H1 (cell line): ENCODE data around the gene CDADC1. TPM values are rescaled to one million over a fixed set of nuclear protein-coding genes. Genes with fewer than 3 reads are reported as not detected.

Experiments
- CTCF ChIA-PET: fragments of 300-600 bp; sonication (Branson Sonifier 250); formaldehyde crosslinking; loops from one replicate; lab custom pipeline; 2021; ENCODE audit not compliant: partially characterized antibody; lab: Charles Lee
- POLR2A ChIA-PET: fragments of 300-600 bp; sonication (Branson Sonifier 250); formaldehyde crosslinking; loops from one replicate; lab custom pipeline; 2021; ENCODE audit warnings: inconsistent platforms; ENCODE audit not compliant: partially characterized antibody; lab: Charles Lee
- DNase-seq, 2 experiments: peaks; one replicate each; pipeline versions ENCODE4 v3.0.0 to v3.0.0-alpha.2; 2010 to 2022; ENCODE audit warnings: low spot score in 2 of 2, low read depth in 1 of 2, mixed read lengths in 1 of 2
- FAIRE-seq: peaks from 2 replicates; lab custom pipeline; 2011; peaks lifted over from hg19 to GRCh38; lab: Jason Lieb, UNC
- H2AFZ ChIP-seq: 2 replicates; pipeline ENCODE4 v1.8.1; 2012; ENCODE audit warnings: low read length, inconsistent platforms
- H2AK5ac ChIP-seq: 2 replicates; pipeline ENCODE4 v1.6.1; 2013; ENCODE audit warnings: low read depth, low read length
- H2BK120ac ChIP-seq: replicated peaks from 2 replicates; pipeline ENCODE3; 2013; ENCODE audit warnings: low read depth, low read length, inconsistent platforms
- H2BK12ac ChIP-seq: 2 replicates; pipeline ENCODE4 v1.6.1; 2013; ENCODE audit warnings: low read depth, low read length
- H2BK15ac ChIP-seq: 2 replicates; pipeline ENCODE4 v1.6.1; 2013; ENCODE audit warnings: low read length
- H2BK20ac ChIP-seq: 2 replicates; pipeline ENCODE4 v1.6.1; 2013; ENCODE audit warnings: low read length
- H2BK5ac ChIP-seq: 2 replicates; pipeline ENCODE4 v1.6.1; 2013; ENCODE audit warnings: low read depth, low read length
- H3K14ac ChIP-seq: 2 replicates; pipeline ENCODE4 v1.6.1; 2013; ENCODE audit warnings: inconsistent platforms; ENCODE audit not compliant: insufficient read length
- H3K18ac ChIP-seq: 2 replicates; pipeline ENCODE4 v1.6.1; 2013; ENCODE audit warnings: low read length; ENCODE audit errors: extremely low read depth
- H3K23ac ChIP-seq: 2 replicates; pipeline ENCODE4 v1.6.1; 2013; ENCODE audit warnings: inconsistent platforms; ENCODE audit not compliant: insufficient read length
- H3K23me2 ChIP-seq: 2 replicates; pipeline ENCODE4 v1.6.1; 2013; ENCODE audit warnings: low read depth, low read length
- H3K27ac ChIP-seq: 2 replicates; pipeline ENCODE4 v1.6.1; 2011; ENCODE audit warnings: low read depth, low read length, inconsistent platforms
- H3K27me3 ChIP-seq, 4 experiments: replicated peaks in 1 of 4; 1 replicate in 1 of 4; 2 replicates in 3 of 4; pipeline versions ENCODE4 v1.6.1 to v1.8.1; 2011 to 2013; ENCODE audit warnings: low read length in 3 of 4, mild to moderate bottlenecking in 3 of 4, inconsistent platforms in 2 of 4, mixed read lengths in 2 of 4, moderate library complexity in 1 of 4; ENCODE audit not compliant: control insufficient read depth in 3 of 4, insufficient read depth in 3 of 4; ENCODE audit errors: extremely low read depth in 1 of 4
- H3K36me3 ChIP-seq, 4 experiments: 2 replicates each; pipeline versions ENCODE4 v1.6.1 to v1.8.1; 2011 to 2013; ENCODE audit warnings: mild to moderate bottlenecking in 4 of 4, low read length in 3 of 4, moderate library complexity in 2 of 4, control low read depth in 1 of 4, inconsistent platforms in 1 of 4; ENCODE audit not compliant: insufficient read depth in 4 of 4, control insufficient read depth in 2 of 4
- H3K4ac ChIP-seq: replicated peaks from 2 replicates; pipeline ENCODE3; 2013; ENCODE audit warnings: low read length, low read depth, mixed read lengths, inconsistent platforms; ENCODE audit not compliant: insufficient read length
- H3K4me1 ChIP-seq, 4 experiments: replicated peaks in 1 of 4; 1 replicate in 1 of 4; 2 replicates in 3 of 4; pipeline versions ENCODE4 v1.6.1 to v1.8.1; 2011 to 2013; ENCODE audit warnings: low read length in 3 of 4, inconsistent platforms in 2 of 4, mixed read lengths in 1 of 4; ENCODE audit not compliant: insufficient read depth in 4 of 4, control insufficient read depth in 3 of 4
- H3K4me2 ChIP-seq, 2 experiments: 2 replicates each; pipeline versions ENCODE4 v1.6.1 to v1.8.1; 2011 to 2013; ENCODE audit warnings: low read depth in 2 of 2, low read length in 2 of 2, control low read depth in 1 of 2, inconsistent platforms in 1 of 2, mild to moderate bottlenecking in 1 of 2; ENCODE audit not compliant: insufficient read depth in 1 of 2
- H3K4me3 ChIP-seq, 4 experiments: fragments of 200-600, 300-600 bp in 1 of 4; sonication (generic), shearing (Covaris generic), sonication (Bioruptor Twin) in 1 of 4; 2 replicates each; pipeline versions ENCODE4 v1.5.1 to v1.8.1; 2011 to 2016; ENCODE audit warnings: low read length in 4 of 4, low read depth in 3 of 4, control low read depth in 2 of 4, inconsistent platforms in 2 of 4, mild to moderate bottlenecking in 2 of 4, mixed read lengths in 1 of 4, moderate library complexity in 1 of 4; ENCODE audit not compliant: insufficient read depth in 2 of 4; ENCODE audit errors: extremely low read depth in 1 of 4
- H3K56ac ChIP-seq: replicated peaks from 2 replicates; pipeline ENCODE3; 2013; ENCODE audit warnings: low read depth, mild to moderate bottlenecking, mixed read lengths, low read length, inconsistent platforms; ENCODE audit not compliant: insufficient read length
- H3K79me1 ChIP-seq: 2 replicates; pipeline ENCODE4 v1.6.1; 2013; ENCODE audit warnings: low read depth, low read length, control low read depth
- H3K79me2 ChIP-seq, 2 experiments: 2 replicates each; pipeline versions ENCODE4 v1.6.1 to v1.8.1; 2012 to 2013; ENCODE audit warnings: low read length in 2 of 2, mild to moderate bottlenecking in 2 of 2, inconsistent platforms in 1 of 2; ENCODE audit not compliant: insufficient read depth in 2 of 2, control insufficient read depth in 1 of 2
- H3K9ac ChIP-seq, 4 experiments: replicated peaks in 1 of 4; 1 replicate in 1 of 4; 2 replicates in 3 of 4; pipeline versions ENCODE4 v1.6.1 to v1.8.1; 2011 to 2013; ENCODE audit warnings: low read depth in 3 of 4, low read length in 3 of 4, control low read depth in 2 of 4, mild to moderate bottlenecking in 2 of 4, moderate library complexity in 2 of 4, inconsistent platforms in 1 of 4; ENCODE audit errors: extremely low read depth in 1 of 4
- H3K9me3 ChIP-seq, 2 experiments: 2 replicates each; pipeline versions ENCODE4 v1.6.1 to v1.8.1; 2012 to 2013; ENCODE audit warnings: mild to moderate bottlenecking in 2 of 2, moderate library complexity in 2 of 2, control low read depth in 1 of 2, inconsistent platforms in 1 of 2, low read depth in 1 of 2, low read length in 1 of 2, mixed read lengths in 1 of 2; ENCODE audit not compliant: insufficient read depth in 2 of 2
- H4K20me1 ChIP-seq, 2 experiments: replicated peaks in 1 of 2; 2 replicates each; pipeline versions ENCODE3 to v1.8.1; 2011 to 2013; ENCODE audit warnings: inconsistent platforms in 2 of 2, low read length in 2 of 2, mild to moderate bottlenecking in 1 of 2; ENCODE audit not compliant: insufficient read depth in 2 of 2, control insufficient read depth in 1 of 2
- H4K5ac ChIP-seq: 2 replicates; pipeline ENCODE4 v1.6.1; 2013; ENCODE audit warnings: low read length, low read depth, mixed read lengths, inconsistent platforms; ENCODE audit not compliant: insufficient read length
- H4K8ac ChIP-seq: 2 replicates; pipeline ENCODE4 v1.8.0; 2013; ENCODE audit warnings: mild to moderate bottlenecking, moderate library complexity, low read length, inconsistent platforms; ENCODE audit not compliant: insufficient read depth; ENCODE audit errors: extremely low read depth
- H4K91ac ChIP-seq: replicated peaks from 2 replicates; pipeline ENCODE3; 2013; ENCODE audit warnings: low read length, mixed read lengths, inconsistent platforms; ENCODE audit not compliant: insufficient read length
- ASH2L ChIP-seq: fragments of 200-600, 300-600 bp; sonication (generic); IDR thresholded peaks from one replicate; pipeline ENCODE4 v1.7.1; 2017; ENCODE audit warnings: low read length
- ATF2 ChIP-seq: IDR thresholded peaks from 2 replicates; pipeline ENCODE4 v1.6.1; 2012; ENCODE audit warnings: low read length, inconsistent platforms
- CREB1 ChIP-seq: IDR thresholded peaks from 2 replicates; pipeline ENCODE4 v1.6.1; 2012; ENCODE audit warnings: inconsistent platforms
- HDAC6 ChIP-seq: IDR thresholded peaks from one replicate; pipeline ENCODE4 v1.7.1; 2012; ENCODE audit warnings: low read depth, mild to moderate bottlenecking, inconsistent platforms, low read length, moderate library complexity
- MAFK ChIP-seq: IDR thresholded peaks from 2 replicates; pipeline ENCODE4 v1.6.1; 2012; ENCODE audit warnings: low read depth, mild to moderate bottlenecking, improper control_type of control experiment, low read length
- MAX ChIP-seq: IDR thresholded peaks from 2 replicates; pipeline ENCODE4 v1.6.1; 2012; ENCODE audit warnings: inconsistent platforms
- POU5F1 ChIP-seq: IDR thresholded peaks from 2 replicates; pipeline ENCODE4 v1.6.1; 2011; ENCODE audit warnings: low read depth, mild to moderate bottlenecking, low read length, moderate library complexity
- RAD21 ChIP-seq, 2 experiments: IDR thresholded peaks in 1 of 2; conservative IDR thresholded peaks in 1 of 2; 2 replicates each; pipeline ENCODE4 v1.6.1; 2011; ENCODE audit warnings: low read depth in 2 of 2, low read length in 2 of 2, improper control_type of control experiment in 1 of 2, inconsistent platforms in 1 of 2, mild to moderate bottlenecking in 1 of 2, moderate library complexity in 1 of 2
- SAP30 ChIP-seq: fragments of 300-600 bp; sonication (generic); IDR thresholded peaks from 2 replicates; pipeline ENCODE4 v1.7.1; 2012; ENCODE audit warnings: low read length, moderate library complexity, mild to moderate bottlenecking, inconsistent platforms; ENCODE audit not compliant: insufficient read depth, insufficient replicate concordance
- SP2 ChIP-seq: IDR thresholded peaks from 2 replicates; pipeline ENCODE4 v1.6.1; 2012; ENCODE audit warnings: mild to moderate bottlenecking, low read length, inconsistent platforms
- SUZ12 ChIP-seq: fragments of 200-600 bp; sonication (generic); IDR thresholded peaks from 2 replicates; pipeline ENCODE4 v1.6.1; 2012; ENCODE audit warnings: mild to moderate bottlenecking, inconsistent platforms, low read length, moderate library complexity, mixed read lengths
- TCF12 ChIP-seq: IDR thresholded peaks from 2 replicates; pipeline ENCODE4 v1.6.1; 2011; ENCODE audit warnings: low read depth, mild to moderate bottlenecking, low read length
- WGBS, 2 experiments: shearing (Covaris generic) in 1 of 2; methylation state at CpG; one replicate each; pipeline versions ENCODE4 v1.1.6 to v1.1.7; 2013 to 2015; ENCODE audit warnings: low lambda C conversion rate in 2 of 2, mixed read lengths in 2 of 2, inconsistent platforms in 1 of 2, low coverage in 1 of 2, missing lambda C conversion rate in 1 of 2; ENCODE audit not compliant: insufficient replicate concordance in 2 of 2, insufficient coverage in 1 of 2, insufficient read length in 1 of 2; ENCODE audit errors: extremely low coverage in 1 of 2, missing lambda C conversion rate in 1 of 2; 5-methylcytosine and 5-hydroxymethylcytosine counted together
- polyA plus RNA-seq, 7 experiments: library from polyadenylated mRNA; depleted of rRNA in 3 of 7; stranded (reverse) in 5 of 7; unstranded in 2 of 7; fragments of >200 nt in 5 of 7; fragments of 200-250 nt in 2 of 7; gene quantifications; 1 replicate in 5 of 7; 2 replicates in 1 of 7; 4 replicates in 1 of 7; pipeline versions ENCODE4 v1.2.1 to v1.2.3, GENCODE V29; 2011 to 2013; ENCODE audit warnings: missing spikeins in 2 of 7, mixed read lengths in 2 of 7
- total RNA-seq: library from RNA; stranded (reverse); fragmentation: NEBNext Ultra II Directional; extraction: Animal tissue kit (Norgen Biotek cat#: 25700); gene quantifications from 2 replicates; pipeline ENCODE4 v1.2.1, GENCODE V29; 2021

The CDADC1 gene
- total and polyA plus RNA-seq, 2 of the 8 experiments (the other 6 are each of a cell fraction or from before 2014, with no cell fraction given): 0.98 to 2.7 TPM

GRCh38 chr13:49271264-49271663, 23.5 kb downstream of the CDADC1 start:
- no peaks in the 10 kb centered on the region for H3K27me3 ChIP-seq
- no peak overlapping the region for H3K4me3 ChIP-seq
- no peak overlapping the region for H2AK5ac ChIP-seq
- no peak overlapping the region for H3K9ac ChIP-seq
- no peak overlapping the region for H4K5ac ChIP-seq
- H3K4ac ChIP-seq: no peak overlapping the region
- no peak overlapping the region for H4K91ac ChIP-seq
- no peak overlapping the region for H2BK12ac ChIP-seq
- H3K14ac ChIP-seq: no peak overlapping the region
- 0 out of 2 replicates have a peak overlapping the region, but pooled peaks have one; percentile 34 for H2AFZ ChIP-seq
- H3K4me2 ChIP-seq: no peak overlapping the region
- H4K20me1 ChIP-seq: no peaks in the 10 kb centered on the region
- H3K79me2 ChIP-seq: no peaks in the 10 kb centered on the region
- no peaks in the 10 kb centered on the region for H3K9me3 ChIP-seq
- H2BK15ac ChIP-seq: no peak overlapping the region
- ChIA-PET POLR2A (interaction anchor here (1.0 kb wide), 1 partner anchor 10 kb away, joined by 3 read pairs; no protein-coding TSS in a partner anchor), CTCF (interaction anchor here (8.8 kb wide), 1 partner anchor 10 kb away, joined by 47 read pairs; no protein-coding TSS in a partner anchor)
- WGBS, 2 experiments: 50% methylated on average over 1 of the region's 1 CpG; no CpG with 5 or more reads in 1 of the 2 experiments
- DNase-seq (no peak), FAIRE-seq (no peak)
- no peak overlapping the region for H2BK120ac ChIP-seq
- H2BK5ac ChIP-seq: no peak overlapping the region
- no peaks in the 10 kb centered on the region for H3K79me1 ChIP-seq
- H4K8ac ChIP-seq: no peak overlapping the region
- H3K18ac ChIP-seq: no peak overlapping the region
- no peaks in the 10 kb centered on the region for H3K36me3 ChIP-seq
- H3K27ac ChIP-seq: no peak overlapping the region
- no peak overlapping the region for H2BK20ac ChIP-seq
- no peaks in the 10 kb centered on the region for H3K4me1 ChIP-seq
- TF ChIP-seq TCF12: no peak
- no peak for TF ChIP-seq HDAC6
- no peak for TF ChIP-seq MAX
- no peak for TF ChIP-seq RAD21 (IDR thresholded peaks at IDR 0.05 in 1 of 2, conservative IDR thresholded peaks at IDR 0.05 in 1 of 2; ENCODE audit: low read depth in 2 of 2, low read length in 2 of 2)
- no peak for TF ChIP-seq MAFK
- TF ChIP-seq CREB1: no peak
- no peak for TF ChIP-seq ATF2
- no peak for TF ChIP-seq SAP30
- no peak for TF ChIP-seq POU5F1
- no peak for TF ChIP-seq ASH2L
- TF ChIP-seq SUZ12: no peak
- no peak for TF ChIP-seq SP2
- H3K23me2 ChIP-seq: no peaks in the 10 kb centered on the region; the same call in 1 of the 2 replicates
- H3K23ac ChIP-seq: no peak overlapping the region
- no peak overlapping the region for H3K56ac ChIP-seq
